GM23338 (cell line): ENCODE measurements around the gene CFAP74.

ENCODE experiments used
- CREB1 ChIP-seq: fragments of 250-450 bp; sonication (Bioruptor Pico); IDR thresholded peaks from 2 replicates; pipeline ENCODE4 v1.5.0; 2020; ENCODE audit warnings: low read depth, mild to moderate bottlenecking, moderate library complexity
- EZH2 ChIP-seq: fragments of 200-600 bp; sonication (generic); IDR thresholded peaks from one replicate; pipeline ENCODE4 v1.8.0; 2017; ENCODE audit warnings: antibody characterized with exemption, mild to moderate bottlenecking, low read depth; ENCODE audit not compliant: unreplicated experiment
- EZH2phosphoT487 ChIP-seq: fragments of 200-600 bp; sonication (generic); IDR thresholded peaks from one replicate; pipeline ENCODE4 v1.8.1; 2018; ENCODE audit warnings: antibody characterized with exemption; ENCODE audit not compliant: unreplicated experiment
- JUNB ChIP-seq: IDR thresholded peaks from one replicate; pipeline ENCODE4 v1.6.1; 2016; ENCODE audit warnings: antibody characterized with exemption; ENCODE audit not compliant: unreplicated experiment
- NANOG ChIP-seq: IDR thresholded peaks from 2 replicates; pipeline ENCODE4 v1.6.1; 2016; ENCODE audit warnings: antibody characterized with exemption, borderline replicate concordance
- POLR2AphosphoS5 ChIP-seq: IDR thresholded peaks from 2 replicates; pipeline ENCODE4 v1.6.1; 2016; ENCODE audit warnings: antibody characterized with exemption, low read depth
- STAT1 ChIP-seq: IDR thresholded peaks from one replicate; pipeline ENCODE4 v1.6.1; 2016; ENCODE audit warnings: antibody characterized with exemption; ENCODE audit not compliant: unreplicated experiment
- ZNF114 ChIP-seq: fragments of 250-450 bp; sonication (Bioruptor Pico); IDR thresholded peaks from 2 replicates; pipeline ENCODE4 v1.5.0; 2020; ENCODE audit warnings: mild to moderate bottlenecking, moderate library complexity
- ZNF331 ChIP-seq: fragments of 250-450 bp; sonication (Bioruptor Pico); IDR thresholded peaks from 2 replicates; pipeline ENCODE4 v1.5.0; 2020; ENCODE audit warnings: low read depth, mild to moderate bottlenecking, moderate library complexity
- TF ChIP-seq, protein P1 (sequence below), 2 experiments: fragments of 200-600 bp in 1 of 2; sonication (generic) in 1 of 2; conservative IDR thresholded peaks; 2 replicates each; pipeline versions ENCODE4 v1.5.1 to v1.6.1; 2016 to 2017; ENCODE audit warnings: antibody characterized with exemption in 2 of 2, low read depth in 2 of 2, mild to moderate bottlenecking in 2 of 2, moderate library complexity in 1 of 2
- TF ChIP-seq, protein P2 (sequence below): IDR thresholded peaks from 2 replicates; pipeline ENCODE4 v1.6.1; 2016; ENCODE audit warnings: antibody characterized with exemption
- TF ChIP-seq, protein P3 (sequence below): IDR thresholded peaks from one replicate; pipeline ENCODE4 v1.6.1; 2018; ENCODE audit warnings: antibody characterized with exemption; ENCODE audit not compliant: unreplicated experiment

DNA sequence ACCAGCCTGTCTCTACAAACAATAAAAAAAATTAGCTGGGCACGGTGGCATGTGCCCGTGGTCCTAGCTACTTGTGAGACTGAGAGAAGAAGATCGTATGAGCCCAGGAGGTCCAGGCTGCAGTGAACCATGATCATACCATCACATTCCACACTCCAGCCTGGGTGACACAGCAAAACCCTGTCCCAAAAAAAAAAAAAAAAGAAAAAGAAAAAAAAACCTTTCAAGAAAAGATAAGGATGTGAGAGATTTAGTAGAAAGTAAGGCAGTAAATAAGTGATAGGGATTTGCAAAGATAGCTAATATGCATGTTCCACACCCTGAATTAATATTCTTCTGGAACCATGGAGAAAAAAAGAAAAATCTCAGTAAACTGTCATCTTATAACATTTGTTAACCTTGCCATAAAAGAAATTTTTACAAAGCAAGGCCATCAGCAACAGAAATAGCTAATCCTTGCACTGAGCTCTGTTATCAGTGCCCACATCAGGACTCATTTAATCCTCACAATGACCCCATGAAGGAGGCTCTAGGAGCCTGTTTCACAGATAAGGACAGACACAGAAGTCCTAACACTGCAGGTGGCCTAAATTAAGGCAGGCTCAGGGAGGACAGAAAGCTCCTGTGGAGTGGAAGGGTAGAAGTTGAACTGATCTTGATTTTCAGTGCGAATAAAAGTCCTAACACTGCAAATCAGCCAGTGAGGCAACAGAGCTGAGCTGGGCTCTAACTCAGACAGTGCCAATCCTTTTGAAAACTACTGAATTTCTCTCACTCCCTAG is 120.3 kb downstream of the CFAP74 start:
- no peak for TF ChIP-seq POLR2AphosphoS5
- TF ChIP-seq, protein P1, sequence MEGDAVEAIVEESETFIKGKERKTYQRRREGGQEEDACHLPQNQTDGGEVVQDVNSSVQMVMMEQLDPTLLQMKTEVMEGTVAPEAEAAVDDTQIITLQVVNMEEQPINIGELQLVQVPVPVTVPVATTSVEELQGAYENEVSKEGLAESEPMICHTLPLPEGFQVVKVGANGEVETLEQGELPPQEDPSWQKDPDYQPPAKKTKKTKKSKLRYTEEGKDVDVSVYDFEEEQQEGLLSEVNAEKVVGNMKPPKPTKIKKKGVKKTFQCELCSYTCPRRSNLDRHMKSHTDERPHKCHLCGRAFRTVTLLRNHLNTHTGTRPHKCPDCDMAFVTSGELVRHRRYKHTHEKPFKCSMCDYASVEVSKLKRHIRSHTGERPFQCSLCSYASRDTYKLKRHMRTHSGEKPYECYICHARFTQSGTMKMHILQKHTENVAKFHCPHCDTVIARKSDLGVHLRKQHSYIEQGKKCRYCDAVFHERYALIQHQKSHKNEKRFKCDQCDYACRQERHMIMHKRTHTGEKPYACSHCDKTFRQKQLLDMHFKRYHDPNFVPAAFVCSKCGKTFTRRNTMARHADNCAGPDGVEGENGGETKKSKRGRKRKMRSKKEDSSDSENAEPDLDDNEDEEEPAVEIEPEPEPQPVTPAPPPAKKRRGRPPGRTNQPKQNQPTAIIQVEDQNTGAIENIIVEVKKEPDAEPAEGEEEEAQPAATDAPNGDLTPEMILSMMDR (conservative IDR thresholded peaks at IDR 0.05; ENCODE audit: low read depth in 2 of 2): no peak
- no peak for TF ChIP-seq ZNF331 (CRISPR knock-in tag)
- TF ChIP-seq EZH2: no peak
- TF ChIP-seq, protein P2, sequence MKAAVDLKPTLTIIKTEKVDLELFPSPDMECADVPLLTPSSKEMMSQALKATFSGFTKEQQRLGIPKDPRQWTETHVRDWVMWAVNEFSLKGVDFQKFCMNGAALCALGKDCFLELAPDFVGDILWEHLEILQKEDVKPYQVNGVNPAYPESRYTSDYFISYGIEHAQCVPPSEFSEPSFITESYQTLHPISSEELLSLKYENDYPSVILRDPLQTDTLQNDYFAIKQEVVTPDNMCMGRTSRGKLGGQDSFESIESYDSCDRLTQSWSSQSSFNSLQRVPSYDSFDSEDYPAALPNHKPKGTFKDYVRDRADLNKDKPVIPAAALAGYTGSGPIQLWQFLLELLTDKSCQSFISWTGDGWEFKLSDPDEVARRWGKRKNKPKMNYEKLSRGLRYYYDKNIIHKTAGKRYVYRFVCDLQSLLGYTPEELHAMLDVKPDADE: no peak
- TF ChIP-seq, protein P3, sequence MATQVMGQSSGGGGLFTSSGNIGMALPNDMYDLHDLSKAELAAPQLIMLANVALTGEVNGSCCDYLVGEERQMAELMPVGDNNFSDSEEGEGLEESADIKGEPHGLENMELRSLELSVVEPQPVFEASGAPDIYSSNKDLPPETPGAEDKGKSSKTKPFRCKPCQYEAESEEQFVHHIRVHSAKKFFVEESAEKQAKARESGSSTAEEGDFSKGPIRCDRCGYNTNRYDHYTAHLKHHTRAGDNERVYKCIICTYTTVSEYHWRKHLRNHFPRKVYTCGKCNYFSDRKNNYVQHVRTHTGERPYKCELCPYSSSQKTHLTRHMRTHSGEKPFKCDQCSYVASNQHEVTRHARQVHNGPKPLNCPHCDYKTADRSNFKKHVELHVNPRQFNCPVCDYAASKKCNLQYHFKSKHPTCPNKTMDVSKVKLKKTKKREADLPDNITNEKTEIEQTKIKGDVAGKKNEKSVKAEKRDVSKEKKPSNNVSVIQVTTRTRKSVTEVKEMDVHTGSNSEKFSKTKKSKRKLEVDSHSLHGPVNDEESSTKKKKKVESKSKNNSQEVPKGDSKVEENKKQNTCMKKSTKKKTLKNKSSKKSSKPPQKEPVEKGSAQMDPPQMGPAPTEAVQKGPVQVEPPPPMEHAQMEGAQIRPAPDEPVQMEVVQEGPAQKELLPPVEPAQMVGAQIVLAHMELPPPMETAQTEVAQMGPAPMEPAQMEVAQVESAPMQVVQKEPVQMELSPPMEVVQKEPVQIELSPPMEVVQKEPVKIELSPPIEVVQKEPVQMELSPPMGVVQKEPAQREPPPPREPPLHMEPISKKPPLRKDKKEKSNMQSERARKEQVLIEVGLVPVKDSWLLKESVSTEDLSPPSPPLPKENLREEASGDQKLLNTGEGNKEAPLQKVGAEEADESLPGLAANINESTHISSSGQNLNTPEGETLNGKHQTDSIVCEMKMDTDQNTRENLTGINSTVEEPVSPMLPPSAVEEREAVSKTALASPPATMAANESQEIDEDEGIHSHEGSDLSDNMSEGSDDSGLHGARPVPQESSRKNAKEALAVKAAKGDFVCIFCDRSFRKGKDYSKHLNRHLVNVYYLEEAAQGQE: no peak
- no peak for TF ChIP-seq ZNF114 (CRISPR knock-in tag)
- no peak for TF ChIP-seq JUNB
- TF ChIP-seq NANOG: no peak
- TF ChIP-seq EZH2phosphoT487: no peak
- TF ChIP-seq CREB1 (CRISPR knock-in tag): no peak
- TF ChIP-seq STAT1: no peak
